Endothelial cell of hepatic sinusoid (primary cell): Measurements from ENCODE around the gene SLCO3A1.

Experiments used
- in situ Hi-C: cut with HindIII; loops from 2 replicates; pipeline ENCODE4 v1.10.0; 2017; ENCODE audit warnings: low sequenced_read_pairs

The SLCO3A1 gene

DNA sequence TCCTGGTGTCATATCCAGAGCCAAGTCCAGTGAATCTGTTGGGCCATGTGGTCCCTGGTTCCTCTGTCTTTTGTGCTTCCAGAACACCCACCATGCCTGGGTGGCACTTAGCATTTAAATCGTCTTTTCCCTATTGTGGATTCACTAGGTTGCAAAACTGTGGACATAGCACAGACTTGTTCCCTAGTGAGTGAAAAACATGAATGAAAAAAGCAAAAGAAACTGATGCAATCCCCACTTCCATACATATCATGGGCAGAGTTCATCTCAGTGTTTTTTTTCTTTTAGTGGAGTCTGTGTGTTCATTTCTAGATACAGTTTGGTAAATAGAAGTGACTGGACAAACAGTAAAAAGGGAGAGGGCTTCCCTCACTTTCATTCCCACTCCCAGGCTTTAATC lies 170.5 kb downstream of the SLCO3A1 start:
- in situ Hi-C loops: no loop called here

DNA sequence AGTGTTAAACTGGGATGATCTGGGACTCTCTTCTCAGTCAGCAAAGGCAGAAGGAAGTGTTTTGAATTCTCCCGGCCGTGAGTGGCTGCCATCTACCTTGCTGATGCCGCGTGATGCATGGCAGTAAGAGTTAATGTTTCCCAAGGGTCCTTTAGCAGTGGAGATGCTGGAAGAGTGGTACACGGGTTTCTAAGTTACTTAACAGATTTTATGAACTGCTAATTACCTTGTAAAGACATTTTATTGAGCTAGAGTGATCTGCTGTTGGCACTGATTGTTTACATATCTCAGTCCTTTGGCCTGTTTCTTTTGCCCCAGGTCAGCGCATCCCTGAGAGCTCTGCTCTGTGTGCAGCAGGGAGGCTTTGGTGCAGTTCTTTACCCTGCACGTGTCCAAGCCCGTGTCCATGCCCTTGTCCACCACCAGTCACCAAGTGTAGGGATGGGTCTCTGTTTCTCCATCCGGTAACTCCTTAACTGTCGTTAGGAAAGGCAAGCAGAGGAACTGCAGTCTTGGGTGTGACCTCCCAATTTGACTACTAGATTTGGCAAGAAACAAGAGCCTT lies 172.3 kb downstream of the SLCO3A1 start:
- in situ Hi-C loops: no loop called here

DNA sequence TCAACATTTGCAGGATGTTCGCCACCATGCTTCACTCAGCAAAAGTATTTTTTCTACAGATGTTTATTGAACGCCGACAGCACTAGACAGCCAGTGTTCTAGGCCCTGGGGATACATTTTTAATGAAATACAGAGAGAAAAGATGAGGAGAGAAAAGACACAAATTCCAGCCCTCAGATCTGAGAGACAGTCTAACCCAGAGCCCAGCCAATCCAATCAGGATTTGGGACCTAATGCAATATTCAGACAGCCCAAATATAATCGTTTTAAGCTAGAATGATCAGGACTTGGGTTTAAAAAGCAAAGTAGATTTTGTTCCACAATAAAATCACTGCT lies 174.8 kb downstream of the SLCO3A1 start:
- in situ Hi-C loops: no loop called here

DNA sequence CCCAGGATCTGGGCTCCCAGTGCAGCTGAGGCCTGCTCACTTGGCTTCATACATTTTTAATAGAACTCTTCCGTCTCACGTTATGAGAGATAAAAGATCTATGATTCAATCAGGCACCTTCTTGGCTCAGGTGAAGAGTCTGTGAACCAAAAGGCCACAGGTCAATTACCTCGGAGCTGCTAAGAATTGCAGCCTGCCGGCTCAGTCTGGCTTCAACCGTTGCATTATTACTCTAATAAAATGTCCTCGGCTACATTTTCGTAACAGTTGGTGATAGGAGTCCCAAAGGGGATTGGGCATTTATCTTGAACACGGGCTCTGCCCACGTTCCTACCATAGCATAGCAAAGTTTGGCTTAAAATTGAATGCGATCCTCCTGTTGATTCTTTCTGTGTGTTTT lies 176.3 kb downstream of the SLCO3A1 start:
- in situ Hi-C loops: no loop called here

DNA sequence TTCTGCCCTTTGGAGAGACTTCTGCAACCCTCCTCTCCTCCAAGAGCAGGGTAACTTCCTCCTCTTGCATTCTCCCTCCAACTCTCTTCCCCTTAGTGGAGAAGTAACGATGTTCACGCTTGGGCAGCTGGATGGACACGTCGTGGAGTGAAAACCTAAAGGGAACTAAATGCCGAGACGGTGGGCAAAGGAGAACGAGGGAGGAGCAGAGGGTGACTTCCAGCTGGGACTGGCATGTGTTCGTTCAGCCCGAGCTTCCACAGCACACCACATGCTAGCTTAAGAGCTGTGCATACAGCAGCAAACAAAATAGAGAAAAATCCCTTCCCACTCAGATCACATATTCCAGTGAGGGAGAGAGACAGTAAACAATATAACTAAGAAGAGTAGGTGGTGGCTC lies 179.8 kb downstream of the SLCO3A1 start:
- in situ Hi-C loops: no loop called here

DNA sequence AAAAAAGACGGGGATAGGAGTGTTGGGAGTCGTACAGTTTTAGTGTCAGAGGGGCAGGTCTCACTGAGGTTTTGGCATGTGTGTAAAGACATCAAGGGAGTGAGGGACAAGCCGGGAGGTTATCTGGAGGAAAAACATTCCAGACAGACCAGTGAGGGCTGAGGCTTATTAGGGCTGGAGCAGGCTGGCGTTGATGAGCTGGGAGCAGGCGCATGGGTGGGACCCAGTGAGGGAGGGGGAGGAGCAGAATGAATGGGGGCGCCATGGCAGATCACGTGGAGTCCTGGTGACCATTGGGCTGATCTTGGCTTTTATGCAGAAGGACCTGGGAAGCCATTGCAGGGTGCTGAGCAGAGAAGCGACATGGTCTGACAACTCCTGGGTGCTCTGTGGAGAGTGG lies 180.2 kb downstream of the SLCO3A1 start:
- in situ Hi-C loops: no loop called here

DNA sequence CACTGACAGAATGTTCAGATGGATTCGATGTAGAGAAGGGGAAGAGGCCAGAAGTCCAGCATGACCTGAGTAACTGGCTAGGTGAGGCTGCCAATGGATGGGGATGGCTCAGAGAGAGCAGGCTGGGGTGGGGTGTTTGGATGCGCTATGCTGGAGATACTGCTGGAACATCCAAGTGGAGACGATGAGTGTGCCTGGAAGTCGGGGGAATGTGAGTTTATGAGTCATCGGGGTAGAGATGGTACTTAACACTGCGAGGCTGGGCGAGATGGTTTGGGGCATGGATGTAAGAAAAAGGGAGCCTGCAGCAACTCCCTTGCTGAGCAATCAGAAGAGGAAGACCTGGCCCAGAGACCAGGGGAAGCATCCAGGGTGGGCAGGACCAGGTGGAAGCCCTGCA lies 180.7 kb downstream of the SLCO3A1 start:
- in situ Hi-C loops: no loop called here

DNA sequence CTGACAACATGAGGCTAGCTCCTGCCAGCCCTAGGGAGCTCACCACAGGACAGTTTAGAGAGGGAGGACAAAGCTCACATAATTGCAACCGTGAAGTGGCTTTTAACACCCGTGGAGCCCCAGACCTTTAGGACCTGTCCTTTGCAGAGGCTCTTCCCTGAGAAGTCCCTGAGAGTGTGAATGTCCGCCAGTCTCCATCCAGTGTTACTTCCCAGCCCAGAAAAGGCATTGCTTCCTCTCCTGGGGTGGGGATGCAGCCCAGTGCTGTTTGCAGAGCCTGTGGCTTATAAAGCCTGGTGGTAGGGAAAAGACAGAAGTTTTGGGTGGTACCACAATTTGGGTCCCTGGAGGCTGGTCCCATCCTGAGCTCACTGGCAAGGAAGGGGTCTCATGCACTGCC lies 182.0 kb downstream of the SLCO3A1 start:
- in situ Hi-C loops: no loop called here

DNA sequence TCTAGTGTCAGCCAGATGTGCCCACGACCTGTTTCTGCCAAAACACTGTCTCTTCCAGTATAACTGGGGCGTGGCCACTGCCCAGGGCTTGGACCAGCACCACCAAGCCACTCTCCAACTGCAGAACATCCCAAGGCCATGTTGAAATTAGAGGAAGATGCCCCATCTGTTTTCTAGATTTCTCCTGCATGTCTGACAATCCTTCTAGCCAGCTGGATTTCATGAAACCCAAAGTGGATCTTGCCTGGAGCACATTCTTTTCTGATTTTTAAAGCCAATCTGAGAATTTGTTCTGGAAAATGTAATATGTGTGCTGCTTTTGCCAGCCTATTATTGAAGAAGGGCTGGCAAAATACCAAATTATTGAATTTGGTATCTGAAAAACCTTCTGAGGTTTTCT lies 182.5 kb downstream of the SLCO3A1 start:
- in situ Hi-C loops: no loop called here

DNA sequence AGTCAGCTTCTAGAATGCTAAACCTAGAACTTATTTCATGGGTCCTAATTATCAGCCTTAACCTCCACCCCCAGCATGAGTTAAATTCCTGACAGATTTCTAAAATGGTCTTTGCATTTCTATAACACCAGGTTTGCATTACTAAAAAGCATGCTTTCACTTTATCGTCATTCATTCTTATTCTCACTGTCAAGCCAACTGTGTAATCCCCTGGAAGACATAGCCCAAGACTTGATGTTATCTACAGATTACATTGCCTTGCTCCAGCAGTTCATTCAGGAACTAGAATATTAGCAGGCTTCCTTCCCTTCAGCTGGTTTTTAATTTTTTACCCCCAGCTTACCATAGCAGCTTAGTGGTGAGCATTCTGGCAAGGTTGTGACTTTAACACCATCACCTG lies 184.0 kb downstream of the SLCO3A1 start:
- in situ Hi-C loops: no loop called here

DNA sequence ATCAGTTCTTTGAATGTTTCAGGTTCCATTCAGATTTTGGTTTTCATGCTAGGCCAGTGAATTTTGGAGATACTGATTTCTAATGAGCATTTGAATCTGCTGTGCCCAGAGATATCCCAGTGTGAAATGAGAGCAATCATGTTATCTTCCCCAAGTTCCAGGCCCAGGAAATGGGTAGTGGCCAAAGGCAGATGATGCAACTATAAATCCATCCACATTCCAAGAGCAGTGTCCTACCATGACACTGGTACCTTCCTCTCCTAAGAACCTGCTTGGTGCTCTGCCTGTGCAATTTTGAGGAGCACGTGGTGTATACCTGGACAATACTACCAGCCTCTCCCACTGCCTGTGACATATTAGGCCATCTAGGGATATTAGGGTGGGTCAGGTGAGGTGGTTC lies 186.8 kb downstream of the SLCO3A1 start:
- in situ Hi-C loops: no loop called here

DNA sequence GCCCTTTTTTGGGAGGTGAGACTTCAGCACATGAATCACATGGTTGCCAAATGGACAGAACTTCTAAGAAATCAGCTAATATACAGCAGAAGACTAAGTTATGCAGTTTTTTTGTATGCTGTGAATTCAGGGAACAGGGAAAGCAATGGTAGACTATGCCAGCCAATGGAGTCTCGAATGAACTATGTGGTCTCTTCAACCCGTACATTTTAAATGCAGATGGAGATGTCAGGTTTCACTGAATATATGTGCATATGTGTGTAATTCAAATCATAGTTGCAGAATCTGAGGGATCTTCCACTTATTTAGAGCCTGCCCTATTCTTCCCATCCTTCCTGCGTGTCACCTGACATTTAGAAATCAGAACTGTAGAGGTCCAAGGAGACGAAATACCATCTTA lies 187.9 kb downstream of the SLCO3A1 start:
- in situ Hi-C loops: no loop called here

DNA sequence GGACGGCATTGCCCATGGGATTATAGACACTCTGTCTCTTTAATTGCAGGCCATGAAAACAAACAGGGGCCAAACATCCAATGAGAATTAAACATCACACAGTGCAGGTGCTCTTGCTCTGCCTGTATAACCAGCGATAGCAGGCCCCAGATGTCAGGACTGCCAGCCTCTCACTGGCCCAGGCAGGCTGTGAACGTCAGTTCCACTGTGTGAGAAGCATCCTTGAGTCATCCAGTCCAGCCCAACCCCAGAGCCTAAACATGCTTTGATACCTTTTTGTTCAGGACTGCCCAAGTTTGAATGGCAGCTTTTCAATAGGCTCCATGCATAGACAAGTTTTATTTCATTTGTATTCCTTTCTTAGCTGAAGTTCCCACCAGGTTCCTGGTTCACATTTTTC lies 189.8 kb downstream of the SLCO3A1 start:
- in situ Hi-C loops: no loop called here

DNA sequence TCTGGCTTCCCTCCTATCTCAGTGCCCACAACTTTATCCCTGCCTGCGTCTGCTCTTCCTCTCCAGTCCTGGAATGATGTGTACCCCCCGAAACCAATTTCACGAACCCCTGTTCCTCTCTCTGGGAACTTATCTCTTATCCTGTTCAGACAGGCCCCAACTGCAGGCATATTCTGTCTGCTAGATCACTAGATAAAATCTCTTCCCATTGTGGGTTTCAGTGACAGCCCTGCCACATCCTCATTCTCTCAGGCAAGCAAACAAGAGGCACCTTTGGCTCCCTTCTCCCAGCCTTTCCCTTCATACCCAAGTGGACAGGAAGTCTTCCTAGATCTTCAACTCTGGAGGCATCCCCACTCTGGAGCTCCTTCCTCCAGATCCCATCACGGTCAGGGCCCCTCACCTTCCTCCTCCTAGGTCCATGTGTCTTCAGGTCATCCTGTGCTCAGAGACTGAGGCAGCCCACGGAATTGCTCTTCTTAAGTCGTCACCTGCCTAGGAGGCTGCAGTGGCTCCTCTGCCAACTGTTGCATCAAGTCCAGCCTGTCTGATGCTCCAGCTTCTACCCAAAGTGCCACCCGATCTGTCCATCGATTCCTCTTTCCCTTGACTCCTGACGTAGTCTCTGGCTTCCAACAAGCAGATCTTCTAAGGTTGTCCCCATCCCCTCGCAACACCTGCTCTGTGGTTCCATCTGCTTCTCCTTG lies 190.8 kb downstream of the SLCO3A1 start:
- in situ Hi-C loops: no loop called here

DNA sequence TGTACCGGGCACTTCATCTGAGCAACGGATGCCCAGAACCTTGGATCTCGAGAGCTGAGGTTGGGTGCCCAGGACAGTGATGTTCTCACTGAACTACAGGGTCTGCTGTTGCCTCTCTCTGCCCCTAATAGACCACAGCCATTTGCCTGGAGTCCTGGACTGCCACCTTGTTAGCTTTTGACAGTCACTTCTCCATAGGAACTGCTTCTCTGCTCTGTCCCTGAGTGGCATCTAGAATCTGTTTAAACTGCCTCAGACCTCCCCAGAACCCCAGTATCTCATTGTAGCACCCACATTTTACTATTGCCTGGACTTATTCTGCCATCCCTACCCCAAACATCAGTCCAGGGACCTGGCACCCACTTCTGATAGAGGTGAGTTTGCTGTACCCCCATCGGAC lies 194.4 kb downstream of the SLCO3A1 start:
- in situ Hi-C loops: no loop called here

DNA sequence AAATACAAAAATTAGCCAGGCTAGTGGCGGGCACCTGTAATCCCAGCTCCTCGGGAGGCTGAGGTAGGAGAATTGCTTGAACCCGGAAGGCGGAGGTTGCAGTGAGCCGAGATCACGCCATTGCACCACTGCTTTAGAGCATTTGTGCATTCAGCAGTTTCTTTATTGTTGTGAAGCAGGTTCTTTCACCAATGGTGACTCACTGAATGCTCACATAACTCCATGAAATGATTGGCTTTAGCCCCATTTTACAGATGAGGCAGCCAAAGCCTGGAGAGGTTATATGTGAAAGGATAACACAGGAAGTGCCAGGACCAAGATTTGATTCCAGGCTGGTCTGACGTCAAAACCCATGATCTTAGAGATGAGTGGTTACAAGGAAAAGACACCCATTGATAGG lies 195.2 kb downstream of the SLCO3A1 start:
- in situ Hi-C loops: no loop called here

DNA sequence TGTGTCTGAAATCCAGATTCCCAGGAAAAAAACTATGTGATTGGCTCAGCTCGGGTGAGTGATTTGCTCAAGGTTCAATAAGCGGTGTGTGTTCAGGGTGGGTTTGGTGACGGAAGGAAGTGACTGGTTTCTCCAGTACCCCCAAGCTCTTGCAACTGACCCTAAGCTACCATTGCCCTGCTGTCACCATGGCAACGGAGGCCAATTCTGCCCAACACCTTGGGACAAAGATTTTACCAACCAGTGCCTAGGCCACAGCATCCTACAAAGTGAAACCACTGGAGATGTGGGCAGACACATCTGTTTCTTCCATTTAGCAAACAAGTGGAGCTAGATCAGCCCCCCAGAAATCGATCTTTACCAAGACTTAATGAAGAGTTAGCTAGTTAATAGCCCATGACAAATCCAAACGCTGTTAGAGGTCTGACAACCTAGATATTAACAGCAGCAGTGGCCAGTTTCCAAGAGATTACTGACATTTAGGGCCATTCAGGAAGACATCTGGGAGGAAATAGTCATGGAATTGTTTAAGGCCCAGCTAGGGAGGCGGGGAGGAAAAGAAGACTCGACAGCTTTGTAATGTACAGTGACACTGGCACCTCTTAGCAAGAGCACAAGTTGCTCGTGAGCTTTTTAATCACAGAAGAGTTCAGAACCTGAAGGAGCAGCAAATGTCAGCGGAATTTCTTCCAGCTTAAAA lies 195.9 kb downstream of the SLCO3A1 start:
- in situ Hi-C loops: no loop called here

DNA sequence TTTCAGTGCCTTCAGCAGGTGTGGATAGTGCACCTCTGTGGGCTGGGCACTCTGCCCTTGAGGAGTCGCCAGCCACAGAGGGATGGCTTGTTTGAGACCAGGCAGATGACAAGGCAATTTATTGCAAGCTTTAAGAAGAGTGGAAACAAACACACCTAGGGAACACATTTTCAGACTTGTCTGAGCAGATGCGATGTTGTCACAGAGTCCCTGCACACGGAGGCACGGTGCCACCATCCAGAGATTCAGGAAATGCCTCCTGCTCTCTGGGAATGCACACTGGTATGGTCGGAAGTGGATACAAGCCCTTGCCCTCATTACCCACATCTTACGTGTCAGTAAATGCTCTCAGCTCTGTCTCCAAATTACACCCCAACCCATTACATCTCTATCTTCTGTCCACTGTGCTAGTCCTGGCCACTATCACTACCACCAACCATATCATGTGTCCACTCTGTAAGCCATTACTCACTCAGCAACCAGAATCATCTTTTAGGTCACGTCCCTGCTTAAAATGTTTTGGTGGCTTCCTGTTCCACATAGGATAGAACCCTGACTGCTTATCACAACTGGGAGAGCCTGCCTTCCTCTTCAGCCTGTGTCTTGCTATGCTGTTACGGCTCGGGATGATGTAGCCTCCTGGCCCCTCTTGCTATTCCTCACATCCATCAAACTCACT lies 196.9 kb downstream of the SLCO3A1 start:
- in situ Hi-C loops: no loop called here

DNA sequence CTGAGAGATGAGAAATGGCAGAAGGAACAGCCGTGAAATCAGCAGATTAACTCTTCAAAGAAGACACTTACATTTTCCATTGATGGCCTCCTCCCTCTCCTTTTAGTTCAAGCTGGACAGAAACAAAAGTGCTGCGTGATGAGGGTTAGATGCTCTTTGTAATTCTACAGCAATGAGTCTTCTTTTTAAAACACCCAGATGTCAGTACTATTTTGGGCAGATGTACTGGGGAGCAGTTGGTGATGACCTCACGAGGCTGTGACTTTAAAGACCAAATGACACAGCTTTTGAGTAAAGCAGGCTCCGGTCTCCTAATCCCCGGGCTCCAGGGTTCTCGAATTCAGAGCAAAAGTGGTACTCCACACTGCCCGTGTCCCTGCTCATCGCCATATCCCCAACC lies 198.2 kb downstream of the SLCO3A1 start:
- in situ Hi-C loops: no loop called here

DNA sequence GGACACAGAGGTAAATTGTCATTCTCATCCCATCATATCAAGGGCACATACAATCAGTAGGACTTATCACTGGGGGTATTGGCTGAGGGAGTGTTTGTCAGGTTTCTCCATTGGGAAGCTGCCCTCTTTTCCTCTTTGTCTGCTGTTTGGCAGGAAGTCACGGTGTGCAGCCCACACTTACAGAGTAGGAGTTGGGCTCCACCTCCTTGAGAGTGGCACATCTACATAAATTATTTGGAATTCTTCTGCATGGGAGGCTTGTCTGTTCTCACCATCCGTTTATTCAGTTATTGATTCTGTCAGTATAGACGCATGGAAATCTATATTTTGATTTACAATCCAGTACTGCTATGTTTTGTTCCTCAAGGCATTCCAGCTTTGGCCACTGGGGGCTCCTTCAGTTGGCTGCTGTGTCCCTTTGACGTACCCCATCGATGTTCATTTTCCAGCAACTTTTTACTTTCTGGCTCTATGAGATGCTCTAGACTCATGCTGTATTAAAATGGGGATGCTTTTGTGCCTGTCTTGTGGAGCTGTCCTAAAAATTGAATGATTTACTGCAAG lies 200.3 kb downstream of the SLCO3A1 start:
- in situ Hi-C loops: no loop called here

DNA sequence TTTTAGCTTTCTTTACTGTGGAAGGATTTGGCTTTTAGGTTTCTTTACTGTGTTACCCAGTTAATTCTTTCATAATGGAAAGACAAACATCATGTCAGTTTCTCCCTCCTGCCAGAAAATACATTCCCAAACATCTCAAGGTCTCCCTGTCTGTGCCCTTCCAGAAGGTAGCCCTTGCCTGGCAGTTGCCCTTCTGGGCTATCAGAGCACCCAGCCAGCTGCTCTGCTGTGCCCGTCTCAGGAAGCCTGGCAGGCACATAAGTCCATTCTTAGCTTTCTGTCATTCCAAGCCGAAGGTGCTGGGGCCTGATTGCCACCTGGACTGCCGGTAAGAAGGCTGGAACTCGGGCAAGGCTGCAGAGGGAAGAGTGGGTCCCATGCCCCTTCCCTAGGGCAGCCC lies 203.4 kb downstream of the SLCO3A1 start:
- in situ Hi-C loops: no loop called here
